Measurements from ENCODE around the gene SCFD2.
"Not testable (repeated sequence)": the region's sequence is repeated elsewhere in the genome, so short reads cannot be mapped to it uniquely, and the experiment has no call there.

SCFD2 gene

DNA sequence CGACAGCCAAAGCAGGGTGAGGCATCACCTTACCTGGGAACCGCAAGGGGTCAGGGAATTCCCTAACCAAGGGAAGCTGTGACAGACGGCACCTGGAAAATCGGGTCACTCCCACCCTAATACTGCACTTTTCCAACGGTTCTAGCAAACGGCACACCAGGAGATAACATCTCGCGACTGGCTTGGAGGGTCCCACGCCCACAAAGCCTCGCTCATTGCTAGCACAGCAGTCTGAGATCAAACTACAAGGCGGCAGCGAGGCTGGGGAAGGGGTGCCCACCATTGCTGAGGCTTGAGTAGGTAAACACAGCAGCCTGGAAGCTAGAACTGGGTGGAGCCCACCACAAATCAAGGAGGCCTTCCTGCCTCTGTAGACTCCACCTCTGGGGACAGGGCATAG, 25.7 kb downstream of the SCFD2 start:
- DNase-seq = not testable (repeated sequence)

DNA sequence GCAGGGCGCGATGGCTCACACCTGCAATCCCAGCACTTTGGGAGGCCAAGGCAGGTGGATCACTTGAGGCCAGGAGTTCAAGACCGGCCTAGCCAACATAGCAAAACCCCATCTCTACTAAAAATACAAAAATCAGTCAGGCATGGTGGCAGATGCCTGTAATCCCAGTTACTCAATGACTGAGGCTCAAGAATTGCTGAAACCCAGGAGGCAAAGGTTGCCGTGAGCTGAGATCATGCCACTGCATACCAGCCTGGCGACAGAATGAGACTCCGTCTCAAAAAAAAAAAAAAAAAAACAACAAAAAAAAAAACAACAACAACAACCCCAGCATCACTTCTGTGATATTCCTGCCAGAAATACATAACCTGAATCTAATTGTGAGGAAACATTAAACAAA, 30.9 kb downstream of the SCFD2 start:
- DNase-seq = not testable (repeated sequence)

DNA sequence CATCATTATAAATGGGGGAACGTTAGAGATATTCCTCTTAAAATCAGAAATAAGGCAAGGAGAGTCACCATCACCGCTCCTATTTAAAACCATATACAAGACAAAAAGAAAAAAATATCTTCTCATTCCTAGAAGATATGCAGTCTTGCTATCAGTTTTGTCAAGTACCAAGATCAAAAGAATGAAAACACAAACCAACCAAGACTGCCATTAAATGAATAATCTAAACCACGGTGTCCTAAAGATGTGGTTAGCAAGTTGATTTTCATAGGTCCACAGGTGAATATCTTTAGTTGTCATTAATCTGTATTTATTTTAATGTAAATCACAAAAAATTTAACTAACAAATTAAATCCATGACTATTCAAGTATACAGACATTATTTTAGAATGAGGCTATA, 39.3 kb downstream of the SCFD2 start:
- DNase-seq = no peak

DNA sequence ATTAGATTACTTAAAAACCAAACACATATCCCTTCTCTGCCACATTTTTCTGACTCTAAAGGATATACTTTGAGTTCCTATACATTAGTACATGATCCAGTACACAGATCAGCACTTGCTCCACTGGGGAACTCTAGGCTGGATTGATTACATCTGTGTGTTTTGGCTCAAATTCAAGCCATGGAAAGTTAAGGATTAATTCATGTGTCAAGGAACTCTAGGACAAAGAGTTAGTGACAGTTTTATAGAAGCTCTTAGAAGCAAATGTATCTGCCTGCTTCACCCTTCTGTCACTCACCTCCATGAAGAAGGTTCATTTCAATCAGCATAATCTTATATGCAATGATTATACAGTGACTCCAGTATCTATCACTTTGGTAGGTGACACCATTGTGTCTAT, 43.2 kb downstream of the SCFD2 start:
- peak; percentile 23 for DNase-seq

DNA sequence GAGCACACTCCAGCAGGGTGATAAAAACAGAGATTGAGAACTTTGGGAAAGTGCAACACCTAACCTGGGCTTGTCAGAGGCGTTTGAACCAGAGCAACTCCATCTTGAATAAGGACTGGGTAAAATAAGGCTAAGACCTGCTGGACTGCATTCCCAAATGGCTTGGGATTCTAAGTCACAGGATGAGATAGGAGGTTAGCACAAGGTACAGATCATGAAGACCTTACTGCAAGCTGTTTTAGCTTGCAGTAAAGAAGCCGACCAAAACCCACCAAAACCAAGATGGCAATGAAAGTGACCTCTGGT, 43.9 kb downstream of the SCFD2 start:
- DNase-seq = no peak

DNA sequence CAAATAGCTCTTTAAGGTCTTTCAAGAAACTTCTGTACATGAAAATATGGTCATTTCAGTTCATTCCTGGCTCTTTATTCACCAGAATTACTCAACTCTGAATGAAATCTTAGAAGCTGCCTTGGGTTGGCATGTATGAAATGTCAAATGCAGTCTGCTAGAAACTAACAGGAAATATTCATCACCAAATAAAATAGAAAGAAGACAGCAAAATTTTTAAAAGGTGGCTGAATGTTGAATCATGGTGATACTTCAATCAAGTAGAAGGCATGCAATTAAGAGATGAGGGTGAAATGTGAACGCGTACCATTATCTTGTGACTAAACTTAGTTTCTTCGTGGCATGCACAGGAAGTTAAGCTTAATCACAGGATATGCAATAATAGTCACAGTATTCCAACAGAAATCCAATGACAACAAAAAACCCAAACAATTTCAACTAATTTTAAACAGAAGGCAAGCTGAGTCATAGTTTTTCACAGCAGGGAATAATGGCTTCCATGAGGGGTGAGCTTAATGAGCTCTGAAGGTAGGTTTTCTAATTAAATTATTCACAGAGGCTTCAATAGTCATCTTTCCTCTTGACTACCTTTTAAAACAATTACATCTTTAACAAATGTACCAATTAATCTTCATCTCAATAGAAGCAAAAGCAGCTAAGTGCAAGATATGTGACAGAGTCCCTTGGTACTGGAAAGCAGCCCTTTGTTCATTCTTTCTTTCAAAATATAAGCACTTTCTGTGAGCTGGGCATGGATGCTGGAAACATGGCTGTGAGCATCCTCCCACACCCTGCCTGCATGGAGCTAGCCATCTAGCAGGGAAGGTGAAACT, 44.5 kb downstream of the SCFD2 start:
- peak; percentile 87 for DNase-seq

DNA sequence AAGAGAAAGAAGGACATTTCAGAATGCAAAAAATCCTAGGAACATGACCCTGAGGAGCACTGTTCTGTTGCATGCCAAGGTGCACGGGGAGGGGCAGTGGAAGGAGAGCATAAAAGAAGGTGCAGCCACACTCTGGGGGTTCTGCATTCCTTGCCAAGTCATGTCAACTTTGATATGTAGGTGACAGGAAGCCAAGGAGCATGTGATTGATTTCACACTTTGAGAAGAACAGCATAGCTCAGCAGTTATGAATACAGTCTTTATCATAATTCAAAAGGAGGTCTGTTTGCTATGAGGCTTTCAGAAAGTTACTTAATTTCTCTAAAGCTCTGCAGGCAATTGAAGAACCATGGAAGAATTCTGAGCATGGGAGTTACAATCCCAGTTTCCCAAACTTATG, 50.6 kb downstream of the SCFD2 start:
- DNase-seq = no peak

DNA sequence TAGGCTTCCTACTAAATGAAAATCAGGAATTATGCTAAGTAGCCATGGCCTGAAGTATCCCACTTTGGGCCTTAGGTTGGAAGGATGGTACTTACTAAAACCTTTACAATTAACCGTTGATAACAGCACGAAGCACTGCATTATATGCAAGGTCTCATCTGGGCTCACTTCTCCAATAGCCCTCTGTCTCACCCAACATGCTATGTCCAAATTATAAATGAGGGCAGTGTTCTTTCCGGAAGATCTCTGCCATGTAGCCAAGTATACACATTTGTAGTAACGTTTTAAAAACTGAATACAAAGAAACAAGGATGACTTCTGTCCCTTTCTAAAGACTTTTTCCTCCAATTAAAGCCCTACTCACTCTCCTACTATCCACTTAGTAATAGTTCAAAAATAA, 51.6 kb downstream of the SCFD2 start:
- DNase-seq = no peak

DNA sequence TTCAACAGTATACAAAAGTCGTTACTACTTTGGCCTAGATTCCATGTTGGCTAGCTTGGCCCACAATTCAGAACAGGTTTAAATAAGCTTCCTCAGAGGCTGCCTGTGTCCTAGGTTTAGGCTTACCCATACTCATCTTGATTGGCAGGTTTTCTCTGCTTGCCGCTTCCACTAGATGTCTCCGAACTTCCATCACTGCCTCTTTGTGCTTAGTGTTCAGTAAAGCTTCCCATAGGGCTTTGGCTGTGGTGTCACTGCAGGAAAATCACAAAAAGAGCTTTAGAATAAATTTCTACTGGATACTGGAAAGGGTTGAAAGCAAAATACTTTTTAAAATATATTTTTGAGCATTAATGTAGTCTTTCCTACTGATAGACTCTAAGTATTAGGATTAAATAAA, 52.4 kb downstream of the SCFD2 start:
- peak; percentile 78 for DNase-seq

DNA sequence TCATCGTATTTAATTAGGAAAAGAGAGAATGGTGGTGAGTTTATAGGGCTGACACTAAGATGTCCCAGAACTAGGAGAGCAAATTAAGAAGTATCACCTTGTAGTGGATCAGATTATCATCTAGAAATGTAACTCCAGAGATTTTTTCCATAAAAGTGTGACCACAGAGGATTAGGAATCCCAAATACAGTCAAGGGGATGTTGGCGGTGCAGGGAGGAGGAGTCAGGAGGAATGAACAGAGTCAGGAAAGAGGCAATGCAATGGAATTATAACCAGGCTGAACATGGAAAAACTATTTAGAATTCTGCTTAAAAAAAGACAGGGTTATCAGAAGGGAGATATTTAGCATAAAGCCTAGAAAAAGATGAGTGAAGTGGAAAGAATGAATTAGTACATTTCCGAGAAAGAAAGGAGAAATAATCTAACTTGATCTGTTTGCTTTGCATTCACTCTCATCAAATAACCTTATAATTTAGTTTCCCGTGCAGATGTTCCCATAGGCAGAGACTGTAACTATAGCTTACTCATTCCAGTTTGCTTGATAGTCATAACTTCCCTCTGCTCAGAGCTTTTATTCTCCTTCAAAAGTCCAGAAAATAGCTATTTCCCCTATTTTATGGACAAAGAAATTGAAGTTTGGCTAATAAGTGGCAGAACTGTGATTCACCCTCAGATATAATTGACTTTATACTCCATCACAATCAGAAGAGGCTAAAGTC, 56.4 kb downstream of the SCFD2 start:
- DNase-seq = peak; percentile 56

DNA sequence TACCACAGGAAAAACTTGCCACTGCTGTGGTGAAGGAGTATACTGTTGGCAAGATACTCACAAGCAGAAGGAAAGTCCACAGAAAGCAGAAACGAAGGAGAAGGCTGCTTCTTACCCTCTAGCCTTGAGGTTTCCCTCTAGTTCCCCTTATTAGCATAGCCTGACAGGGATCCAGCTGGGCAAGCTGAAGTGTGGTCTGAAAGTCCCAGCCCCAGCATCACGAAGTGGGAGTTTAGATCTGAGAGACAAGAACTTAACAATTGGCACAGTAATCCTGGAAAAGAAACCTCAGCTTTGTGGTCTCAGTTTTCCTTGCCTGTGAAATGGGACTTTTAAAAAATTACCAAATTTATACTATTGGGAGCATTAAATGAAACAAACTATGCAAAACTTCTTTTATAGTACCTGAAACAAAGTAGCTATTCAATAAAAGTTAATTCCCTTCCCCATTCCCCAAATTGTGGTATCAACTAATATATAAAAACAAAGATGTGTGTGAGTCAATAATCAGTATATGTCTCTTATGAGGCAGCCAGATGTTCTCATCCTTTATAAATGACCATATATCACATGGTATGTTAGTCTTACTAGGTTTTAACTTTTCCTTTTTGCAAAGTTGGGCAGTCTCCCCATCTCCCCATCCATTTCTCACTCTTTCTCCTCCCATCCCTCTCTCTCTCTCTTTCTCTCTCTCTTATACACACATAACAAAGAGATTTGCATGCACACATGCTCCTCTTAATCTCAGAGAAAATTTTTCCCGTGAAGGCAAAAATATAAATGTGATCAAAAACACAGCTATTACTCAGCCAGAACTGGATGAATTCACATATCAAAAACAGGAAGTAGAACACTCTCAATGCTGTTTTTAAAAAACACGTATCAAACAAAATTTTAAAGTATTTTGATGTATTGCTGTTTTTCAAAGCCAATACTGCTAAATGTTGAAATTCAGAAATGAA, 57.8 kb downstream of the SCFD2 start:
- DNase-seq = peak; percentile 43

DNA sequence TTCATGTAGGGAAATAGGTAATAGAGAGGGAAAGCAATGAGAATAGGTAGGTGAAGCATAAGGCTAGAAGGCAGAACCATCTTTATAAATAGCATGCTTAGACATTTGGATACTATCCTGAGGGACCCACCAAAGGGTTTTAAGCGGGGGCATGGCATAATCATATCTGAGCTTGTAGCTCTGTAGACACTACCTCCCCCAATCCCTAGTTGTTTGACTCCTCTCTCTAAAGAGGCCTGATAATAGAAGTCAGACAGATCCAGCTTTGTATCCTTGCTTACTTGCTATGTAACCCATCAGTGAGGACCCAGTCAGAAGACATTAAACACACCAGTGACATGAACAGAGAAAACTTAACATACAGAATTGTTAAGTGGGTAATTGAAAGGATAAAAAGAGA, 58.7 kb downstream of the SCFD2 start:
- peak; percentile 22 for DNase-seq

DNA sequence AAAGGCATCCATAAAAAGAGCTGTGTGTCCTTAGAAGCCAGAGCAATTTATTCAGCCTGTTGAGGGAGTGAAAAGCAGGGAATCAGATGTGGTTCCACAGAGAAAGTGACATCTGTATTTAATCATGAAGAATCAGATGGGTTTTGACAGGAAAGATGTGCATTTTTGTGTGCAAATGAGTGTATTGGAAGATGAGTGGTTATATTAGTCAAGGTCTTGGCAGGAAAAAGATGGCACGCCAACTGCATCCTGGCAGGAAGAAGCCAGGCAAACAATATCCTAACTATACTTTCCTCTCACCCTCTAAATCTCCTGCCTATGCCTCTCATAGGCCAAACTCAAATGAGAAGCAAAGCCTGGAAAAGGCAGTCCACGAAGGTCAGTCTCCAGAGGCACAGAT, 59.1 kb downstream of the SCFD2 start:
- DNase-seq = peak; percentile 92

DNA sequence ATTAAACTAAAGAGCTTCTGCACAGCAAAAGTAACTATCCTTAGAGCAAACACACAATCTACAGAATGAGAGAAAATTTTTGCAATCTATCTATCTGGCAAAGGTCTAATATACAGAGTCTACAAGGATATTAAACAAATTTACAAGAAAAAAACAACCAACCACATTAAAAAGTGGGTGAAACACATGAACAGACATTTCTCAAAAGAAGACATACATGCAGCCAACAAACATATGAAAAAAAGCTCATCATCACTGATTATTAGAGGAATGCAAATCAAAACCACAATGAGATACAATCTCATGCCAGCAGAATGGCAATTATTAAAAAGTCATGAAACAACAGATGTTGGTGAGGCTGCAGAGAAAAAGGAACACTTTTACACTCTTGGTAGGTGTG, 73.7 kb downstream of the SCFD2 start:
- not testable (repeated sequence) for DNase-seq

DNA sequence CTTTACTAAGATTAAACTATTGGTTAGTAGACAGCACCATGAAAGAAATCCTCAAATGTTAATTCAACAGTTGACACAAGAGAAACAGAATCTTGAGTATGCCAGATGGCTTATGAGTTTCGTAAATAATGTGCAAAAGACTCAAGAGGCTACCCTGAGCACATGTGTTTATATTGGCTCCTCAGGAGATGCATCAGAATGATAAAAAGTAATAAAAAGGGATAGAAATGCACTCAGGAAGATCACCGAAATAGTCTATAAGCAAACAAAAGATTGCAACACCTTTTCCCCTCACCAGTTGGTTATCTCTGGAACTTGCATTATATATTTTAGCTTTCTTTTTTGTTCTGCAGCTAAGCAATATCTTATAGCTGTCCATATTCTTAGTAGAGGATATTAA, 84.4 kb downstream of the SCFD2 start:
- DNase-seq = no peak

DNA sequence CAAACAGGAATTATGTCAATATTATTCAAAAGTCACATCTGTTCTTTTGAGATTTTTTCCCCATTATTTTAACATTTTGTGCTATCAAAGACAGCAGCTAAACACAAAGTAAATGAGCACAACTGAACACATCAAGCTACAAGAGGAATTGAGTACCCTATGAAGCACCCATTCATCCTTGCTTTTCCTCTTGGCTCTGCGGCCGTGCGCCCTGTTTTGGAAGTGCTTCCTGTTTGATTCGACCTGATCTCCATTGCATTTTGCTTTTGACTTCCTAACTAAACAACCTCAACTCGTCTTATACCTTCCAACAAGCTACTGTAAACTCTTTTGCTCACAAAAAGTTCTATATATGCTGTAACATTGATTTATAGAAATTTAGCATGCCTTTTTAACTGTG, 85.0 kb downstream of the SCFD2 start:
- DNase-seq = no peak

DNA sequence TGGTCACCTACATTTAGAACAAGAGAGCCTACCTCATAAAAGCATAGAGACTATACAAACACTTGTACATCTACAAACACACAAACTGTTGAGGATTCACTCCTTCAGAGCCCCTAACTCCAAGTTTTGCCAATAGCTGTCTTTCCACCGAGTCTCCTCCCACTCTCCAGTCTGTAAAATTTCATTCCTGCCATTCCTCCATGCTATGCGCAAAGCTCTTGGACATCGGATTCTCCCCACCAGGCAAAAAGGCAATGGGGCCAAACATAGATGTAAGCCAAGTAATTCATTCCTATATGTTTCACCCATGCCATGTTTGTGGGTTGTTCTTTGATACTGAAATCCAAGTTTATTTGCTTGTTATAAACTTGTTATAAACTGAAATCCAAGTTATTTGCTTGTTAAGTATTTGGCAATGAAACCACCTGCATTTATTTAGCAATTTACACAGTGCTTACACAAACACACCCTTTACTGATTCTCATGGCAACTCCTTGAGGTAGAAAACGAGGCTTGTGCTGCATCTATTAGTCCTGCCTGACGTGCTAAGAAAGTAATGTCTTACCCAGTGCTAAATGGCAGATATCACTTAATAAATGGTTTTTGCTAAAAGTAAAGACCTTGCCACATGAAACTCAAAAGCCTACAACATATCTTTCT, 91.1 kb downstream of the SCFD2 start:
- no peak for DNase-seq

DNA sequence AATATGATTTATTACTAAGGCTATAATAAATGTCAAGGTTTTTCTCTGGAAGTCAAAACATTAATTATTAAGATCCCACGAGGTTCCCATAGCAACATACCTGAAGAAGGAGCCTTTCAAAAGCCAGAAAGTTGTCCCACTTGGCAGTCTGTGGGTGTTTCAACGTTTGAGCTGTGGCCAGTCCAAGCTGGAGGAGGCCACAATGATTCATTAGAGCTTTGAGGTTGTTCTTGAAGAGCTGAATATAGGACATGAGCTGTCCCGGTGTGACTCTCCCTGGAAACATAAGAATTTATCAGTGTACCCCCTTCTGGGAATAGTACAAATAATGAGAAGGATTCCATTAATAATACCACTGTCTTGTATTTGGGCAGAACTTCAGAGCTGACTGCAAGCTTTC, 92.1 kb downstream of the SCFD2 start:
- peak; percentile 40 for DNase-seq

DNA sequence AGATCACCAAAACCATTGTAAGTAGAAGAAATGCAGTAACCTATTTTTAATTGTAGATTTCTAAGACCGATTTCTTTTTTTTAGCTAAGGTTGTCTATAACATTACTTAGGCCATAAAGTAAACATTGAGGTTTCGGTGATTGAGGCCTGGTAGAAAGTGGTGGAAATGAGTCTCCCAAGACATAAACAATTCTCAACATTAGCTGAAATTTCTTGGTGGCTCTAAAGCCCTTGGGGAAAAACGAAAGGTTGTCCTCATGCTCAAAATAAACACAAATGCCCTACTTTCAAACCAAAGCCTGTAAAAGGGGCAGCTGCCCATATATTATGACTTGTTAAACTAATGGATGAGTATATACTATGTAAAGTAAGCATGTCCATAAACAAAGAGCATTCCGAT, 98.8 kb downstream of the SCFD2 start:
- DNase-seq = no peak

DNA sequence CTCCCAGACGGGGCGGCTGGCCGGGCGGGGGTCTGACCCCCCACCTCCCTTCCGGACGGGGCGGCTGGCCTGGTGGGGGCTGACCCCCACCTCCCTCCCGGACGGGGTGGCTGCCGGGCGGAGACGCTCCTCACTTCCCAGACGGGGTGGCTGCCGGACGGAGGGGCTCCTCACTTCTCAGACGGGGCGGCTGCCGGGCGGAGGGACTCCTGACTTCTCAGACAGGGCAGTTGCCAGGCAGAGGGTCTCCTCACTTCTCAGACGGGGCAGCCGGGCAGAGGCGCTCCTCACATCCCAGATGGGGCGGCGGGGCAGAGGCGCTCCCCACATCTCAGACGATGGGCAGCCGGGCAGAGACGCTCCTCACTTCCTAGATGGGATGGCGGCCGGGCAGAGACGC, 109.9 kb downstream of the SCFD2 start:
- DNase-seq = not testable (repeated sequence)

DNA sequence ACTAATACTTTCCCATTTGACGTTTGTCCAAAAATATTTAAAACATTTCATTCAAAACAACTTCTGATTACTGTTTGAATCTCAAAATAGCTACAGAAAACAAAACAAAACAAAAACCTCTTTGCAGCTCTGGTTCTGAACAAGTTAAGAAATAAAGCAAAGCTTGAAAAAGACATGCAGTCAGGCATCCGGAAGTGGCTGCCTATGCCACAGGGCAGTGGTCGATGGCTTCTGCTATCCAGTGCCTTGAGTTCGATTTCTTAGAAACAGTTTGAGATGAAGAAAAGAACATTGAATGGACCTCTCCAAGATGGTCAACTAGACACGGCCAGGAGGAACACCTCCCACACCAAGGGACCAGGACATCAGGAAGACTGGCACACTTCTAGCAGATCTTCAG, 125.3 kb downstream of the SCFD2 start:
- no peak for DNase-seq

DNA sequence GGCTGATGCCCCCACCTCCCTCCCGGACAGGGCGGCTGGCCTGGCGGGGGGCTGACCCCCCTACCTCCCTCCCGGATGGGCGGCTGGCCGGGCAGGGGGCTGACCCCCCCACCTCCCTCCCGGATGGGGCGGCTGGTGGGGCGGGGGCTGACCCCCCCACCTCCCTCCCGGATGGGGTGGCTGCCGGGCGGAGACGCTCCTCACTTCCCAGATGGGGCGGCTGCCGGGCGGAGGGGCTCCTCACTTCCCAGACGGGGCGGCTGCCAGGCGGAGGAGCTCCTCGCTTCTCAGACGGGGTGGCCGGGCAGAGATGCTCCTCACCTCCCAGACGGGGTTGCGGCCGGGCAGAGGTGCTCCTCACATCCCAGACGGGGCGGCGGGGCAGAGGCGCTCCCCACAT, 127.5 kb downstream of the SCFD2 start:
- not testable (repeated sequence) for DNase-seq

DNA sequence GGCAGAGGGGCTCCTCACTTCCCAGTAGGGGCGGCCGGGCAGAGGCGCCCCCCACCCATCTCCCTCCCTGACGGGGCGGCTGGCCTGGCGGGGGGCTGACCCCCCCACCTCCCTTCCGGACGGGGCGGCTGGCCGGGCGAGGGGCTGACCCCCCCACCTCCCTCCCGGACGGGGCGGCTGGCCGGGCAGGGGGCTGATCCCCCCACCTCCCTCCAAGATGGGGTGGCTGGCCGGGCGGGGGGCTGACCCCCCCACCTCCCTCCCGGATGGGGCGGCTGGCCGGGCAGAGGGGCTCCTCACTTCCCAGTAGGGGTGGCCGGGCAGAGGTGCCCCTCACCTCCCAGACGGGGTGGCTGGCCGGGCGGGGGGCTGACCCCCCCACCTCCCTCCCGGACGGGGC, 128.1 kb downstream of the SCFD2 start:
- DNase-seq = not testable (repeated sequence)
